HS-27A (cell line): ENCODE results near the gene TUBGCP6.

ENCODE experiments used
- DNase-seq: peaks from one replicate; pipeline ENCODE4 v3.0.0-alpha.2; 2012; ENCODE audit warnings: low read depth, missing footprints

The TUBGCP6 gene

DNA sequence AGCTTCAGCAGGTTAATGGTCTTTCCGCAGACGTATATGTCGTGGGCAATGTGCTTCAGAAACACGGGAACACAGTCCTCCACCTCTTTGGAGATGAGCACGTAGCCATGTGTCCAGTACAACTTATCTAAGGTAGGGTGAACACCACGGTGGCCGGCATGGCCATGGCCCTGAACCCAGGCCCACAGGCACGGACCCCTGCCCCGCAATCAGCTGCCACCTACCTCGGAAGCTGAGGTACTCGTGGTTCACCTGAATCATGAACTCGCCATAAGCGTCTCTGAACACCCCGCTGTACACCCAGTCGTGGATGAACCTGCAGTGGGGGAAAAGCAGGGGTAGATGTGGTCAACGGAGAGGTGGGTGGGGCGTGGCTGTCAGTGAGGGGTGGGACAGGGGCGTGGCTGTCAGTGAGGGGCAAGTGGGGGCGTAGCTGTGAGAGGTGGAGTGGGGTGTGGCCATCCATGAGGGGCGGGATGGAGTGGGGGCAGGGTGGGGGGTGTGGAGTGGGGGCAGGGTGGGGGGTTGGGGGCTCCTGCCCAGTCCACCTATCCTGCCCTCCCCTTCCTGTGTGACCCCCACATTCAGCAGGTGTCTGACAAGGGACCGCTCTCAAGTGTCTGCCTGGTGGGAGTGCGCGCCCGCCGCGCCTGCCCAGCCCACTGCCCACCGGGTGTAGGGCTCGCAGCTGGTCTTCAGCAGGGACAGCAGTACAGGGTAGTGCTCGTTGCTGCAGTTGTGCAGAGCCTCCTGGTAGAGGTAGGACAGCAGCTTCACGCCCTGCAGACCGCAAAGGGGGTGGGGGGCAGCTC lies 18.6 kb downstream of the TUBGCP6 start:
- no peak for DNase-seq

DNA sequence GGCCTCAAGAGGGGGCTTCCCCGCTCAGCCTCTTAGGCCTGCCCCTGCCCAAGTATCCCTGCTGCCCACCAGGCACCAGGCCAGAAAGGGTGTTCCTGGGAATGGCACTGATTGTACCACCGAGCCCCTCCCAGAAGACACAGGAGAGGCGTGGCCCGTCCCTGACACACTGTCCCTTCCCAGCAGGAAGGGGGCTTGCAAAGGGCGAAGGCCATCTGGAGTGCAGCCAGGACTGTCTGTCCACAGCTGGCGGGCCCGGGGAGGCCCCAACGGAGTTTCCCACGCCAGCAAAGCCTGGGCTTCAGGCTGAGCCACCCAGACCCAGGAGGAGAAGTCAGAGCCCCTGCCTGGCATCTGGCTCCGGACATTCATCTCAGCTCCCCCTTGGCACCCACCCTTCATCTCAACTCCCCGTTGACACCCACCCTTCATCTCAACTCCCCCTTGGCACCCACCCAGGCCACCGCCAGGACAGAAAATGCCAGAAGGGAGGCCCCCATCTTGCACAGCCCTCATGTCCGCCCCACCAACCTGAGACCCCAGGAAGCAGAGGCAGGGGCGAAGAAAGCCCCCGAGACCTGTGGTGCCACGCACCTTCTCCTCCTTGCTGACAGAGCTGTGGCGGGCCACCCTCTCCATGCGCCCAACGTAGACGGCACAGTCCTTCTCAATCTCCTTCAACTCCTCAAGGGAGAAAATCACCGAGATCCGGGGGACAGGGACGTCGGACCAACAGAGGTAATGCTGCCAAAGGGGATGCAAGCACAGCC lies 19.4 kb downstream of the TUBGCP6 start:
- DNase-seq = no peak

DNA sequence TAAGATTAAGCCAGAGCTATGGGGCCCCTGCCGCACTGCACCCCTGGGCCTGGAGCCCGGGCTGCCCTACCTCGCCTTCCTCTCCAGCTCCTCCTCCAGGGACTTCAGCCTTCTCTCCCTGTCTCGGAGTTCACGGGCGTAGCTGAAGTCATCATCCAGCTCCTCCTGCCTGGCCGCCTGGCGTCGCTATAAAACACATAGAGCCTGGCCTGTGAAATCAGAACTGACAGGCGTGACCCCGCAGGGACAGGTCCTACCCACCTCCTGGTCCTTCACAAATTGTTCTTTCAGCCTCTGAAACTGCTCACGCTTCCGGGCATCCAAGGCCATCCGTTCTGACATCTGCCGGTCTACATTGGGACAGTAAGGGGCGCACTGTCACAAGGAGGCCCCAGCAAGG lies 20.8 kb downstream of the TUBGCP6 start:
- DNase-seq = no peak

DNA sequence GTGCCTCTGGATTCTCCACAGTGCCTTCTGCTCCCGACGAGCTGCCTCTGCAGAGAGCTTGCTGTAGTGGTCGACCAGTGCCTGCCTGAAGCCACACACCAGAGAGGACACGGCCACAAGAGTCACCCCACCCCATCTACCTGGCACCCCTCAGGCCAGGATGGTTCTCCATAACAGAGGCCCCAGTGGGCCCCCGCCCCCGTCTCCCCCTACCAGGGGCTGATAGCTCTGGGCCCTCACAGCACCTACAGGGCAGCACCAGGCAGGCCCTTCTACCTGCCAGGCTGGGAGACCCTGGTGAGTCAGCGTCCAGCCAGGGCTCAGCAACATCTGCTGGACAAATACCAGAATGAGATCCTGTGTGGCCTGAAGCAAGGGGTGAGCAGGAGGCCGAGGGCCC lies 22.3 kb downstream of the TUBGCP6 start:
- DNase-seq = no peak

DNA sequence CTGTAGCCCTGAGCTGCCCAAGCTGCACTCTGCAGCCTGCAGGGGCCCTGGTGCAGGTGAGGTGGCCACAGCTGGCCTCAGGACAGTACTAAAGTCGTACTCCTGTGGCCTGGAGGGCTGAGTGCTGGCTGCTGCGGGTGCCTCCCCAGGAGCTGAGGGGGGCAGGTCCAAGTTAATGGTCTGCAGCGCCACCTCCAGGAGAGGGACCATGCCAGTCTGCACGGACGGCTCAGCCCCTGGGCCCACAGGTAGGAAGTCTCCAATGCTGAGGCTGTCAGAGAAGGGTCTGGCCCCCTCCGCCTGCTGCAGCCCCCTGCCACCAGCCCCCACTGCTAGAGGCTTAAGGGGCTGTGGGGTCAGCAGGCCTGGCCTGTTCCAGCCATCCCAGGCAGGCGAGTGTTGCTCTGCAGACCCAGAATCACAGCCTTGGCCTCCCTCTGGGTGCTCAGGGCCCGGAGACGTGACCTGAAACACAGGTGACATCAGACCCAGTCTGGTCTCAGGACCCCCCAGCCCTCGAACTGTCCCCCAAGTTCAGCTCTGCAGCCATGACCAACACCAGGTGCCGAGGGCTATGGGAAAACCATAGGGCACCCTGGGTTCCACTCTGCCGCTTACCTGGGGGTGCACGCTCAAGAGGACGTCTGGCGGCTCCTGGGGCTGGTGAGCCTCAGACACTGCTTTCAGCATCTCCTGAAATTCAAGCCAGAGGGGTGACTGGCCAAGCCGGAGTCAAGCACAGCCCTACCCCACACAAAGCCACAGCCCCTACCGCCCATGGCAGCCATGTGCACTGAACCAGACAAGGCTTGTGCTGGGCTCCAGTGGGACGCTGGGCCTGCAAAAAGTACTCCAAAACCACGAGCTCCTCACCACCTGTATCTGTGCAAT lies 23.2 kb downstream of the TUBGCP6 start:
- DNase-seq = no peak

GRCh38 chr22:50220603-50221409 lies 24.0 kb downstream of the TUBGCP6 start:
- DNase-seq = no peak

DNA sequence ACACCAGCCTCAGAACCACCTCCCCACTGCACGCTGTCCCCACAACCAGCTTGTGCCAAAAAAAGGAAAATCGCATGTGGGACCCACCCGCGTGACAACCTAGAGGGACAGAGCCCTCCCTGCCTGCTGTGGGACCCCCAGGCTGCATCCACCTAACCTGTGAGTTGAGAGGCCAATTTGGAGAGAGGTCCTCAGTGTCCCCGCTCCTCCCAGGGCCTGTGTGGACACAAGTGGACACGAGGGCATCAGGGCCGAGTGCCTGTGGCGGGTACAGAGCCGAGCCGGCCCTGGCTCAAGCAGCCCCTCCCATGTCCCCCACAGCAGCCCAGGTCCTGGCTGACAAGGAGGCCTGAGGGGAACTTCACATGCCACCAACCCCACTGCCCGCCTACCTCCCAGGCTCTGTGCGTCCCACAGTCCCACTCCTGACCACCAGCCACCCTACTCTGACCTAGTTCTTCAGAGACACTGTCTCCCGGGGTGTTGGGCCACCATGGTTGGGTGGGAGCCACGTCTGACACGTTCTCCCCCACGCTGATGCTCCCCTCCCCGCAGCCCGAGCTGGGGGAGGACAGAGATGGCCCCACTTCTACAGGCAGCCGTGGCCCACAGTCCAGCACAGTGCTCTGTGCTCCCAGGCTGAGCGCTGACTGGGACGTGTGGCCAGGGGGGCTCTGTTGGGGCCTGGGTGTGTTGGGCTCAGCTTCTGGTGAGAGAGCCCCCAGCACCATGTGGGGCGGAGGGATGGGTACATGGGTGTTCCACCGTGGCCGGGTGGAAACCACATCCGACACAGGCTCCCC lies 24.8 kb downstream of the TUBGCP6 start:
- no peak for DNase-seq

GRCh38 chr22:50218996-50219727 lies 25.7 kb downstream of the TUBGCP6 start:
- DNase-seq = no peak

GRCh38 chr22:50218153-50218995 lies 26.4 kb downstream of the TUBGCP6 start:
- DNase-seq = no peak

- no peak for DNase-seq
Observed at GRCh38 chr22:50217543-50218152, 27.2 kb downstream of the TUBGCP6 start.

GRCh38 chr22:50216684-50217520 lies 27.9 kb downstream of the TUBGCP6 start:
- no peak for DNase-seq

DNA sequence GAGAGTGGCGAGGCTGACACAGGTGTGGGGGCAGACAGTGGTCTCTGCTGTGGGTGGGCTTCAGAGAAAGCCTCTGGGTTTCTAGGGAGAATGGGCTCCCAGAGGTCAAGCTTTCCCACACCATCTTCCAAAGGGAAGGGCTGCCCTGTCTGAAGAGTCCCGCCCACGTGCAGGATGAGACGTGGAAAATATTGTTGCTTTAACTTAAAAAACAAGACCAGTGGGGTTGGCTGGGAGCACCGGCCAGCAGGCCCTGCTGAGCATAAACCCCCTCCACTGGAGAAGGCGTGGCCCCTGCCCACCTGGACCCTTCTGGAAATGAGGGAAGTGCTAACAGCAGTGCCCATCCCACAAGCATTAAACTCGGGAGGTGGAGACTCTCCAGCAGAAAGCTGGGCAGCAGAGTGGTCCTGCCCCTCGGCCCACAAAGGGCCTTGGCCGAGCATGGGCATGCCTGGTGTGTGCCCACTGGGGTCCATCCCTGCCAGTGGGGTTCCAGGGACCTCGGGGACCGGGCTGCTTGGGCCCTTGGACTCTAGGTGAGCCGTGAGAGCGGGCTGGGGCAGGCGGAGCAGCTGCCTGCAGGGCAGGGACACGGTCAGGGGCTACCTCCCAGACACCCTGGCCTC lies 28.7 kb downstream of the TUBGCP6 start:
- no peak for DNase-seq

- no peak for DNase-seq
Observed at GRCh38 chr22:50215297-50216054, 29.3 kb downstream of the TUBGCP6 start.

DNA sequence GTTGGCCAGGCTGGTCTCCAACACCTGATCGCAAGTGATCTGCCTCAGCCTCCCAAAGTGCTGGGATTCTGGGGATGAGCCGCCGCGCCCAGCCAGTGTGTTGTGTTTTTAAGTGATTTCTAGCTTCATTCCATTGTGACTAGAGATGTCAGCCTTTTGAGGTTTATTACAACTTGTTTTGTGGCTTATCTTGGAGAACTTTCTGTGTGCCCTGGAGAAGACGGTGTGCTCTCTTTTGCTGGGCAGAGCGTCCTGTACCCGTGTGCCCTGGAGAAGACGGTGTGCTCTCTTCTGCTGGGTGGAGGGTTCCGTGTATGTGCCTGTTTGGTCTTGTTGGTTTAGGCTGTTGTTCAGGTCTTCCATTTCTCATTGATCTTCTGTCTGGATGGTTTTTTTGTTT lies 31.6 kb downstream of the TUBGCP6 start:
- no peak for DNase-seq

DNA sequence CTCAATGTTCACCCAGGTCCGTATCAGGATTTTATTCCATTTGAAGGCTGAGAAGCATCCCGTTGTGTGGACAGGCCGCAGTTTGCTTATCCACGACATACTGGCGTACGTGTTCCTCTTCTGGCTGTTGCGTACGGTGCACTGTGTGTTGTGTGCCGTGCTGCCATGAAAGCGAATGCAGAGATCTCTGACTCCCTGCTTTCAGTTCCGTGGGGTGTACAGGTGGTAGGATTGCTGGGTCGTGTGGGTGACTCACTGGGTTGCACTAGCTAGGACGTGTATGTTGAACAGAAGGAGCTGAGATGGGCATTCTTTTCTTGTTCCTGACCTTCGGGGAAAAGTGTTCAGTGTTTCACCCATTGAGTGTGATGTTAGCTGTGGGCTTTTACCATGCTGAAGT lies 33.7 kb downstream of the TUBGCP6 start:
- no peak for DNase-seq

- DNase-seq = no peak
Observed at GRCh38 chr22:50210378-50211139, 34.3 kb downstream of the TUBGCP6 start.
